WTC11 (cell line): ENCODE data around the gene CHRM1.

Source experiments
- ZNF317 ChIP-seq: sonication (generic); formaldehyde crosslinking; IDR thresholded peaks from 2 replicates; pipeline ENCODE4 v1.8.1; 2023; ENCODE audit warnings: low read depth, mild to moderate bottlenecking, moderate library complexity, missing genetic modification reagents, borderline replicate concordance
- TF ChIP-seq, protein P1 (sequence below): fragments of 200-600 bp; IDR thresholded peaks from 2 replicates; pipeline ENCODE4 v1.8.0; 2022; ENCODE audit warnings: antibody characterized with exemption

DNA sequence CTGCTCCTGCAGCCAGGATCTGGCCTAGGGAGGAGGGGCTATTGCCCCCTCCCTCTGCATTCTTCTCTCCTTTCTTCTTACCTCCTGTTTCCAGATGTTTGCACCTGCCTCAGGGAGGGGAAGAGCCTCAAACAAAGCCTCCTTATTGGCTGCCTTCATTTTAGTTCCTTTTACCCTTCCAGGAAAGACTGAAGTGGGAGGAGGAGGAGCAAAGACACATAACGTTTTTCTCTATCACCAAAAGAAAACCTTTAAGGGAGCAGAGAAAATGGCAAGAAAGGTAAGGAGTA, 13.3 kb upstream of the CHRM1 start:
- TF ChIP-seq, protein P1, sequence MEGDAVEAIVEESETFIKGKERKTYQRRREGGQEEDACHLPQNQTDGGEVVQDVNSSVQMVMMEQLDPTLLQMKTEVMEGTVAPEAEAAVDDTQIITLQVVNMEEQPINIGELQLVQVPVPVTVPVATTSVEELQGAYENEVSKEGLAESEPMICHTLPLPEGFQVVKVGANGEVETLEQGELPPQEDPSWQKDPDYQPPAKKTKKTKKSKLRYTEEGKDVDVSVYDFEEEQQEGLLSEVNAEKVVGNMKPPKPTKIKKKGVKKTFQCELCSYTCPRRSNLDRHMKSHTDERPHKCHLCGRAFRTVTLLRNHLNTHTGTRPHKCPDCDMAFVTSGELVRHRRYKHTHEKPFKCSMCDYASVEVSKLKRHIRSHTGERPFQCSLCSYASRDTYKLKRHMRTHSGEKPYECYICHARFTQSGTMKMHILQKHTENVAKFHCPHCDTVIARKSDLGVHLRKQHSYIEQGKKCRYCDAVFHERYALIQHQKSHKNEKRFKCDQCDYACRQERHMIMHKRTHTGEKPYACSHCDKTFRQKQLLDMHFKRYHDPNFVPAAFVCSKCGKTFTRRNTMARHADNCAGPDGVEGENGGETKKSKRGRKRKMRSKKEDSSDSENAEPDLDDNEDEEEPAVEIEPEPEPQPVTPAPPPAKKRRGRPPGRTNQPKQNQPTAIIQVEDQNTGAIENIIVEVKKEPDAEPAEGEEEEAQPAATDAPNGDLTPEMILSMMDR = no peak
- no peak for TF ChIP-seq ZNF317 (CRISPR knock-in tag)
